B cell (primary cell): Measurements from ENCODE around the gene SIRPA.

ENCODE experiments used
- CTCF ChIP-seq: fragments of 200-600 bp; IDR thresholded peaks from one replicate; pipeline ENCODE4 v1.8.0; 2022; ENCODE audit warnings: antibody characterized with exemption, mild to moderate bottlenecking
- EZH2 ChIP-seq: IDR thresholded peaks from 2 replicates; pipeline ENCODE4 v1.6.1; 2012; ENCODE audit warnings: borderline replicate concordance, low read depth, mild to moderate bottlenecking, moderate library complexity, low read length; ENCODE audit not compliant: insufficient read depth, poor library complexity, severe bottlenecking

- TF ChIP-seq CTCF = no peak
- TF ChIP-seq EZH2 = no peak
Measured at GRCh38 chr20:1856424-1856823, 38.8 kb upstream of the SIRPA start.
